ENCODE data around the gene IGDCC3.

IGDCC3 gene

GRCh38 chr15:65371976-65372786 is 5.6 kb downstream of the IGDCC3 start:
- Mint-ChIP-seq H3K4me1 (peaks cover 8% of the 10 kb centered on the region), H3K9me3 (no peaks in the 10 kb centered on the region), H3K27ac (no peak overlapping the region), H3K27me3 (peaks cover 51% of the 10 kb centered on the region), H3K4me3 (no peak overlapping the region)
- no peak for ATAC-seq
- DNase-seq, result no peak

GRCh38 chr15:65370885-65371284 is 6.9 kb downstream of the IGDCC3 start:
- Mint-ChIP-seq H3K27me3 (peaks cover 38% of the 10 kb centered on the region), H3K9me3 (no peaks in the 10 kb centered on the region), H3K4me3 (no peak overlapping the region), H3K27ac (no peak overlapping the region), H3K4me1 (no peaks in the 10 kb centered on the region)
- DNase-seq, result no peak
- no peak for ATAC-seq

GRCh38 chr15:65369651-65370050 is 8.2 kb downstream of the IGDCC3 start:
- no peaks in the 10 kb centered on the region for H3K4me1 Mint-ChIP-seq
- DNase-seq (no peak), ATAC-seq (no peak)
- H3K27me3 Mint-ChIP-seq, result peaks cover 26% of the 10 kb centered on the region
- no peak overlapping the region for H3K27ac Mint-ChIP-seq
- no peaks in the 10 kb centered on the region for H3K9me3 Mint-ChIP-seq
- no peak overlapping the region for H3K4me3 Mint-ChIP-seq

GRCh38 chr15:65369212-65369547 is 8.6 kb downstream of the IGDCC3 start:
- DNase-seq (no peak), ATAC-seq (no peak)
- Mint-ChIP-seq H3K9me3 (no peaks in the 10 kb centered on the region), H3K4me3 (no peak overlapping the region), H3K27me3 (peaks cover 21% of the 10 kb centered on the region), H3K4me1 (no peaks in the 10 kb centered on the region), H3K27ac (no peak overlapping the region)

GRCh38 chr15:65368302-65369211 is 9.2 kb downstream of the IGDCC3 start:
- ATAC-seq (no peak), DNase-seq (no peak)
- H3K4me3 Mint-ChIP-seq, result no peak overlapping the region
- H3K4me1 Mint-ChIP-seq, result no peaks in the 10 kb centered on the region
- H3K27me3 Mint-ChIP-seq, result peaks cover 15% of the 10 kb centered on the region
- H3K9me3 Mint-ChIP-seq, result no peaks in the 10 kb centered on the region
- no peak overlapping the region for H3K27ac Mint-ChIP-seq

- ATAC-seq (no peak), DNase-seq (no peak)
- H3K4me1 Mint-ChIP-seq, result peaks cover 7% of the 10 kb centered on the region
- no peak overlapping the region for H3K27ac Mint-ChIP-seq
- peaks cover 13% of the 10 kb centered on the region for H3K27me3 Mint-ChIP-seq
- H3K4me3 Mint-ChIP-seq, result no peak overlapping the region
- H3K9me3 Mint-ChIP-seq, result no peaks in the 10 kb centered on the region
Observed at GRCh38 chr15:65366122-65366892, 11.5 kb downstream of the IGDCC3 start.

GRCh38 chr15:65365229-65365628 is 12.6 kb downstream of the IGDCC3 start:
- Mint-ChIP-seq H3K9me3 (no peaks in the 10 kb centered on the region), H3K4me3 (no peak overlapping the region), H3K27ac (peak overlapping the region in 1 of 2 donors; percentile 20), H3K27me3 (peaks cover 18% of the 10 kb centered on the region), H3K4me1 (peaks cover 7% of the 10 kb centered on the region)
- DNase-seq (no peak), ATAC-seq (no peak)

GRCh38 chr15:65363766-65364165 is 14.0 kb downstream of the IGDCC3 start:
- DNase-seq (no peak), ATAC-seq (no peak)
- Mint-ChIP-seq H3K9me3 (no peaks in the 10 kb centered on the region), H3K4me1 (peaks cover 7% of the 10 kb centered on the region), H3K27ac (no peak overlapping the region), H3K4me3 (no peak overlapping the region), H3K27me3 (peaks cover 26% of the 10 kb centered on the region)

GRCh38 chr15:65363306-65363705 is 14.5 kb downstream of the IGDCC3 start:
- ATAC-seq (no peak), DNase-seq (no peak)
- H3K4me1 Mint-ChIP-seq, result peaks cover 7% of the 10 kb centered on the region
- H3K27me3 Mint-ChIP-seq, result peaks cover 27% of the 10 kb centered on the region
- no peak overlapping the region for H3K4me3 Mint-ChIP-seq
- H3K27ac Mint-ChIP-seq, result no peak overlapping the region
- no peaks in the 10 kb centered on the region for H3K9me3 Mint-ChIP-seq

GRCh38 chr15:65362491-65362890 is 15.3 kb downstream of the IGDCC3 start:
- DNase-seq (no peak), ATAC-seq (no peak)
- Mint-ChIP-seq H3K9me3 (no peaks in the 10 kb centered on the region), H3K4me3 (no peak overlapping the region), H3K27ac (peak overlapping the region in 1 of 2 donors; percentile 65), H3K27me3 (peaks cover 34% of the 10 kb centered on the region), H3K4me1 (peaks cover 7% of the 10 kb centered on the region)

- H3K9me3 Mint-ChIP-seq, result no peaks in the 10 kb centered on the region
- no peak overlapping the region for H3K4me3 Mint-ChIP-seq
- DNase-seq, result no peak
- no peak for ATAC-seq
- H3K4me1 Mint-ChIP-seq, result peaks cover 7% of the 10 kb centered on the region
- H3K27ac Mint-ChIP-seq, result no peak overlapping the region
- peaks cover 39% of the 10 kb centered on the region for H3K27me3 Mint-ChIP-seq
Observed at GRCh38 chr15:65361708-65362459, 15.9 kb downstream of the IGDCC3 start.

GRCh38 chr15:65360506-65360905 is 17.3 kb downstream of the IGDCC3 start:
- no peak overlapping the region for H3K4me3 Mint-ChIP-seq

GRCh38 chr15:65355988-65356353 is 21.8 kb downstream of the IGDCC3 start:
- no peak for DNase-seq
- ATAC-seq, result no peak
- H3K27ac Mint-ChIP-seq, result peak overlapping the region in 1 of 2 donors; percentile 2
- peaks cover 6% of the 10 kb centered on the region for H3K4me1 Mint-ChIP-seq
- H3K4me3 Mint-ChIP-seq, result peak overlapping the region; percentile 5 to 58
- H3K27me3 Mint-ChIP-seq, result peaks cover 63% of the 10 kb centered on the region
- H3K9me3 Mint-ChIP-seq, result peaks cover 6 to 21% of the 10 kb centered on the region in 2 donors

More at GRCh38 chr15:65360506-65360905, 17.3 kb downstream of the IGDCC3 start:
- Mint-ChIP-seq H3K9me3 (no peaks in the 10 kb centered on the region), H3K4me1 (peaks cover 13% of the 10 kb centered on the region), H3K27ac (no peak overlapping the region), H3K27me3 (peaks cover 53% of the 10 kb centered on the region)
- ATAC-seq (no peak), DNase-seq (no peak)

- H3K27me3 Mint-ChIP-seq, result peaks cover 62% of the 10 kb centered on the region
- H3K27ac Mint-ChIP-seq, result no peak overlapping the region
- peaks cover 6 to 21% of the 10 kb centered on the region in 2 donors for H3K9me3 Mint-ChIP-seq
- DNase-seq (no peak), ATAC-seq (no peak)
- peaks cover 6% of the 10 kb centered on the region for H3K4me1 Mint-ChIP-seq
- H3K4me3 Mint-ChIP-seq, result peak overlapping the region in 1 of 2 donors; percentile 5
Observed at GRCh38 chr15:65355173-65355987, 22.4 kb downstream of the IGDCC3 start.
